Activated T-cell treated with anti-CD3 and anti-CD28 coated beads, Interleukin-2, amount 50 U/mL, for 24 hours (primary cell): ENCODE data around the gene CDC73.

Experiments
- DNase-seq: peaks from one replicate; pipeline ENCODE4 v3.0.0-alpha.2; 2020
- H3K27ac Mint-ChIP-seq: 2 replicates; pipeline ENCODE4 v1.8.0; 2020; ENCODE audit warnings: mild to moderate bottlenecking, mixed read lengths
- H3K27me3 Mint-ChIP-seq: 2 replicates; pipeline ENCODE4 v1.8.0; 2020; ENCODE audit warnings: mixed read lengths
- H3K36me3 Mint-ChIP-seq: 2 replicates; pipeline ENCODE4 v1.8.0; 2020; ENCODE audit warnings: low read depth, mixed read lengths
- H3K4me1 Mint-ChIP-seq: 2 replicates; pipeline ENCODE4 v1.8.0; 2020; ENCODE audit warnings: low read depth, mixed read lengths
- H3K4me3 Mint-ChIP-seq: 2 replicates; pipeline ENCODE4 v1.8.0; 2020; ENCODE audit warnings: mild to moderate bottlenecking, moderate library complexity, mixed read lengths
- H3K9me3 Mint-ChIP-seq: 2 replicates; pipeline ENCODE4 v1.8.0; 2020; ENCODE audit warnings: mixed read lengths

Gene CDC73

GRCh38 chr1:193123751-193124150 lies 1.9 kb downstream of the CDC73 start:
- H3K27me3 Mint-ChIP-seq = no peaks in the 10 kb centered on the region
- H3K4me1 Mint-ChIP-seq = peaks cover 50% of the 10 kb centered on the region
- H3K27ac Mint-ChIP-seq = peak overlapping the region; percentile 95
- H3K4me3 Mint-ChIP-seq = peak overlapping the region; percentile 91
- no peak for DNase-seq
- H3K36me3 Mint-ChIP-seq = peaks cover 55% of the 10 kb centered on the region
- no peaks in the 10 kb centered on the region for H3K9me3 Mint-ChIP-seq

- no peak for DNase-seq
- Mint-ChIP-seq H3K9me3 (no peaks in the 10 kb centered on the region), H3K27ac (peak overlapping the region; percentile 38), H3K4me3 (no peak overlapping the region), H3K4me1 (peaks cover 51% of the 10 kb centered on the region), H3K27me3 (no peaks in the 10 kb centered on the region), H3K36me3 (peaks cover 65% of the 10 kb centered on the region)
These were observed 3.5 kb downstream of the CDC73 start for GRCh38 chr1:193125369-193125768.

GRCh38 chr1:193131266-193131860 lies 9.5 kb downstream of the CDC73 start:
- Mint-ChIP-seq H3K4me1 (peaks cover 43% of the 10 kb centered on the region), H3K4me3 (no peak overlapping the region), H3K27me3 (no peaks in the 10 kb centered on the region), H3K36me3 (peaks cover 82% of the 10 kb centered on the region), H3K9me3 (no peaks in the 10 kb centered on the region), H3K27ac (peak overlapping the region; percentile 30)
- DNase-seq = no peak

- Mint-ChIP-seq H3K4me1 (peaks cover 38% of the 10 kb centered on the region), H3K27me3 (no peaks in the 10 kb centered on the region)
These were observed 18.4 kb downstream of the CDC73 start for GRCh38 chr1:193140254-193140653.

GRCh38 chr1:193141804-193142203 lies 20.0 kb downstream of the CDC73 start:
- Mint-ChIP-seq H3K4me3 (no peak overlapping the region), H3K27me3 (no peaks in the 10 kb centered on the region), H3K4me1 (peaks cover 35% of the 10 kb centered on the region), H3K27ac (peak overlapping the region; percentile 16), H3K36me3 (peaks cover 83% of the 10 kb centered on the region), H3K9me3 (no peaks in the 10 kb centered on the region)
- no peak for DNase-seq

More at GRCh38 chr1:193140254-193140653, 18.4 kb downstream of the CDC73 start:
- no peaks in the 10 kb centered on the region for H3K9me3 Mint-ChIP-seq
- H3K27ac Mint-ChIP-seq = peak overlapping the region; percentile 2
- no peak overlapping the region for H3K4me3 Mint-ChIP-seq
- H3K36me3 Mint-ChIP-seq = peaks cover 86% of the 10 kb centered on the region
- no peak for DNase-seq

- no peaks in the 10 kb centered on the region for H3K27me3 Mint-ChIP-seq
- DNase-seq = no peak
- no peaks in the 10 kb centered on the region for H3K9me3 Mint-ChIP-seq
- no peak overlapping the region for H3K4me3 Mint-ChIP-seq
- H3K4me1 Mint-ChIP-seq = peaks cover 32% of the 10 kb centered on the region
- peaks cover 83% of the 10 kb centered on the region for H3K36me3 Mint-ChIP-seq
- H3K27ac Mint-ChIP-seq = no peak overlapping the region
These were observed 20.6 kb downstream of the CDC73 start for GRCh38 chr1:193142409-193142808.

- DNase-seq = no peak
- H3K27me3 Mint-ChIP-seq = no peaks in the 10 kb centered on the region
- H3K4me3 Mint-ChIP-seq = no peak overlapping the region
- peaks cover 83% of the 10 kb centered on the region for H3K36me3 Mint-ChIP-seq
- H3K4me1 Mint-ChIP-seq = peaks cover 29% of the 10 kb centered on the region
- no peaks in the 10 kb centered on the region for H3K9me3 Mint-ChIP-seq
- no peak overlapping the region for H3K27ac Mint-ChIP-seq
These were observed 21.5 kb downstream of the CDC73 start for GRCh38 chr1:193143285-193143684.

GRCh38 chr1:193144361-193144938 lies 22.6 kb downstream of the CDC73 start:
- Mint-ChIP-seq H3K4me3 (no peak overlapping the region), H3K27ac (no peak overlapping the region), H3K27me3 (no peaks in the 10 kb centered on the region), H3K36me3 (peaks cover 80% of the 10 kb centered on the region), H3K4me1 (peaks cover 27% of the 10 kb centered on the region), H3K9me3 (no peaks in the 10 kb centered on the region)
- DNase-seq = no peak

- H3K4me3 Mint-ChIP-seq = no peak overlapping the region
- H3K27ac Mint-ChIP-seq = no peak overlapping the region
- H3K9me3 Mint-ChIP-seq = no peaks in the 10 kb centered on the region
- H3K36me3 Mint-ChIP-seq = peaks cover 78% of the 10 kb centered on the region
- no peaks in the 10 kb centered on the region for H3K27me3 Mint-ChIP-seq
- DNase-seq = no peak
- peaks cover 24% of the 10 kb centered on the region for H3K4me1 Mint-ChIP-seq
These were observed 23.2 kb downstream of the CDC73 start for GRCh38 chr1:193144999-193145398.

- Mint-ChIP-seq H3K27me3 (no peaks in the 10 kb centered on the region), H3K27ac (no peak overlapping the region), H3K4me1 (peaks cover 35% of the 10 kb centered on the region), H3K4me3 (no peak overlapping the region), H3K9me3 (no peaks in the 10 kb centered on the region), H3K36me3 (peaks cover 59% of the 10 kb centered on the region)
- DNase-seq = no peak
These were observed 34.4 kb downstream of the CDC73 start for GRCh38 chr1:193156117-193156821.

- no peak for DNase-seq
- Mint-ChIP-seq H3K4me3 (no peak overlapping the region), H3K9me3 (no peaks in the 10 kb centered on the region), H3K36me3 (peaks cover 54% of the 10 kb centered on the region), H3K27ac (no peak overlapping the region), H3K27me3 (no peaks in the 10 kb centered on the region), H3K4me1 (peaks cover 35% of the 10 kb centered on the region)
These were observed 35.0 kb downstream of the CDC73 start for GRCh38 chr1:193156822-193157142.

GRCh38 chr1:193157360-193157759 lies 35.5 kb downstream of the CDC73 start:
- Mint-ChIP-seq H3K4me3 (no peak overlapping the region), H3K9me3 (no peaks in the 10 kb centered on the region), H3K27ac (no peak overlapping the region), H3K27me3 (no peaks in the 10 kb centered on the region), H3K36me3 (peaks cover 52% of the 10 kb centered on the region), H3K4me1 (peaks cover 35% of the 10 kb centered on the region)
- DNase-seq = no peak

- DNase-seq = no peak
- Mint-ChIP-seq H3K9me3 (no peaks in the 10 kb centered on the region), H3K27ac (no peak overlapping the region), H3K4me3 (no peak overlapping the region), H3K4me1 (peaks cover 40% of the 10 kb centered on the region), H3K36me3 (peaks cover 63% of the 10 kb centered on the region), H3K27me3 (no peaks in the 10 kb centered on the region)
These were observed 54.3 kb downstream of the CDC73 start for GRCh38 chr1:193176113-193176512.

GRCh38 chr1:193176788-193177187 lies 55.0 kb downstream of the CDC73 start:
- no peaks in the 10 kb centered on the region for H3K27me3 Mint-ChIP-seq
- DNase-seq = no peak
- no peak overlapping the region for H3K27ac Mint-ChIP-seq
- no peak overlapping the region for H3K4me3 Mint-ChIP-seq
- peaks cover 43% of the 10 kb centered on the region for H3K4me1 Mint-ChIP-seq
- H3K36me3 Mint-ChIP-seq = peaks cover 62% of the 10 kb centered on the region
- no peaks in the 10 kb centered on the region for H3K9me3 Mint-ChIP-seq

- Mint-ChIP-seq H3K9me3 (no peaks in the 10 kb centered on the region), H3K36me3 (peaks cover 50% of the 10 kb centered on the region), H3K27me3 (no peaks in the 10 kb centered on the region), H3K4me1 (peaks cover 42% of the 10 kb centered on the region), H3K27ac (no peak overlapping the region), H3K4me3 (no peak overlapping the region)
- no peak for DNase-seq
These were observed 57.3 kb downstream of the CDC73 start for GRCh38 chr1:193179094-193179493.
